Inflammatory macrophage treated with lipopolysaccharide for 1 hour (primary cell): ENCODE measurements around the gene VEPH1.

Experiments
- DNase-seq, 2 donors: peaks; one replicate each; pipeline ENCODE4 v3.0.0-alpha.2; 2020 to 2022

The VEPH1 gene

DNA sequence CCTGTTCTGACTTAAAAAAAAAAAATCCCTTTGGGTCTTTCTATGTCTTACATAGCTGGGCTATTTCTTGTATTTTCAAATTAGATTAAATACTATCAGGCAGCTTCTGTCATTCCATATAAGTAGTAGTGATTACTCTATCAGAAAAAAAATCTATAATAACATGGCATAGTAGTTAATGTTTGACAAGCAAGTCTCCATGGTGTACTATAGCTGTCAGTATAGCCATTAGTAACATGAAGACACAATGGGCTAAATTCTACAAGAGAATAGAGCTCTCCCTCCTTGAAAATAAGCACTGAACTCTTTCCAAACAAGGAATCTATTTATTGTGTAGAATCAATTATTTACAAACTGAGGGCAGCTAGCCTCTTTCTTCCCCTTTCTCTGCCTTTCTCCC, 19.4 kb upstream of the VEPH1 start:
- no peak for DNase-seq

DNA sequence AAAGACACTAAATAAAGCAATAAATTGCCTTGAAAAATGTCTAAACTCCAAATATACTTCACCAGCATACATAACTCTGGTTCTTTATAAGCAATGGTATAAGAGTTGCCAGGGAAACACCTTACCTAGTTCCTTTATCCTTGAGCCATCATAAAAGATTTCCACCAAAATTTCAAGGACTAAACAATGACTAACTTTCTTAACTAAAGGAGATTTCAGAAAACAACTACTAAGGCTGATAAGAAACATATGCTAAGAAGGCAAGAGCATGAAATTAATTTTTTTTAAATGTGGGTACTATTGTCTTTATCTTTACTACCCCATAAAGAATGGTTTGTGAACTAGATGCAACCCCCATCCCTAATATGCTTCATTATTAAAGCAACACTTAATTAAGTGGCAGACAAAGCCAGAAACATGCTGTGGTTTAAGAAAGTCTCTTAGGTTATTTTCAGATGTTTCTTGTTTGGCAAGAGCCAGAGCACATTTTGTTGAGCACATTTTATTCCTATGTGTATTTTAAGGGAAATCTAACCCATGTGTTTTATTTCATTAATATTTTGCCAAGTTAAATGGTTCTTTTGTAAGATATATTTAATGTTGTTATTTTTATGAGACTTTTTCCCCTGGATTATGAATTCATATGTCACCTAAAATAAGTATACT, 17.4 kb upstream of the VEPH1 start:
- no peak for DNase-seq

DNA sequence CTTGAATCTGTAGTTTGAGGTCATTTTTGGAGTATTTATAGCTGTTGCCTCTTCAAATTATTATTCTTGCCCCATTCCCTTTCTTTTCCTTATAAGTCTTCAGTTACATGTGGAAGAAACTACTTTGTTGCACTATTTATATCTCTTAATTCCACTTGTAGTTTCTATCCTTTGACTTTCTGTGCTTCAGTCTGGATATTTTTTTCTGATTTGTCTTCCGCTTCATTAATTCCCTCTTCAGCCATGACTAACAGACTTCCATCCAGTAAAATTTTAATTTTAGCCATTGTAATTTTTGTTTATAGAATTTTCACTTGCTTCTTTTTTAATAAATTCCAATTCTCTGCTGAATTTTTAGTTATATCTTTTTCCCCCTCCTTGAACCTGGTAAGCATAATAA, 15.7 kb upstream of the VEPH1 start:
- no peak for DNase-seq

DNA sequence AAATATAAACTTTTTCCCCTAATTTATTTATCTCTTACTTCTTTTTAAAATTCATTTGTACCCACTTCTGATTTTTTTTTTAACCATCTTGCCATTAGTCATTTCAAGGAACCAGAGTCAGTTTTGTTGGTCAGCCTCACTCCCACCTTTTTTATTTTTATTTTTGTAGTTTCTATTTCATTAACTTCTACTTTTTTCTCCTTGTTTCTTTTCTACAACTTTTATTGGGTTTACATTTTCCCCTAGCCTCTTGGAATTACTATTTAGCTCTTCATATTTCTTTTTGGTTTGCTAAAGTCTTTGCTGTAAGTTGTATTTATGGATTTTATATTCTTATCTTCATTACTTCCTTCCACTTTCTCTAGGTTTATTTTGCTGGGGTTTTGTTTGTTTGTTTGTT, 13.7 kb upstream of the VEPH1 start:
- DNase-seq = no peak

DNA sequence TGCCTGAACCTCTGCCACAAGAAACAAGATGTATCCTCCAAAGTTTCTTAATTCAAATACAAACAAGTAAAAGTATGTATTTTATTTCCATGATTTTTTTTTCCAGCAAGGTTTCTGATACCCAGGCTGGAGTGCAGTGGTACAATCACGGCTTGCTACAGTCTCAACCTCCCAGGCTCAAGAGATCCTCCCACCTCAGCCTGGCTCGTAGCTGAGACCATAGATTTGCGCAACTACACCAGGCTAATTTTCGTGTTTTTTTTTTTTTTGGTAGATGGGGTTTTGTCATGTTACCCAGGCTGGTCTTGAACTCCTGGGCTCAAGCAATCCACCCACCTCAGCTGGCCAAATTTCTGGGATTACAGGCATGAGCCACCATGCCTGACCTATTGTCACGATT, 12.2 kb upstream of the VEPH1 start:
- no peak for DNase-seq

DNA sequence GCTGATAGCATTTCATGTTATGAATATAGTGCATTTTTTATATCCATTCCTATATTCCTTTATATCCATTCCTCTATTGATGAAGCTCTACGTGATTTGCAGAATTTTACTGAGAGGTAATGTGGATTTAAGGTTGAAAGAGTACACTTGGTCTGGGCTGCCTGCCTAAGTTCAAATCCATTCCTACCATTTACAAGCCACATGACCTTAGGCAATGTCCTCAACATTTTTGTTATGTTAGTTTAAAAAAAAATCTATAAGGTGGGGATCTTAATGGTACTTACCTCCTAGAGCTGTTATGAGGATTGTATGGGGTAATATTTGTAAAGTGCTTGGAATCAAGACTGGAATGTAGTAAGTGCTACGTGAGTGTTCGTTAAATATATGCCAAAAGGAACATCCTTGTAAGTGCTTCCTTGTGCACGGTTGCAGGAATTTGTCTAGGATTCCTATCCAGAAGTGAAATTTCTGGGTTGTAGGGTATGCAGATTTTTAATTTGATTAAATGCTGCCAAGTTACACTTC, 11.2 kb upstream of the VEPH1 start:
- DNase-seq = no peak

DNA sequence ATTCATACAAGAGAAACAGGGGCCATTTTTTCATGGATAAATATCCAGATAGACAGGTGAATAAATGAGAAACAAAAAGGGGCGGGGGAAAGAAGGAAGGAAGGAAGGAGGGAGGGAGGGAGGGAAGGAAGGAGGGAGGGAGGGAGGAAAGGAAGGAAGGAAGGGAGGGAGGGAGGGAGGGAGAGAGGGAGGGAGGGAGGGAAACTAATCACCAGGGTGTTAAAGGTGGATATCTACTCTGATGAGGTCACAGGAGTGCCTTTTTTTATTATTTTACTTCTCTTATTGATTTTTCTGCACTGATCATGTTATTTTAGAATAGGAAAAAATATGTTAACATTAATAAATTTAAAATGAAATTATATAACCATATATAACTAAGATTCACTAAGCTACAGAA, 10.4 kb upstream of the VEPH1 start:
- DNase-seq = no peak

DNA sequence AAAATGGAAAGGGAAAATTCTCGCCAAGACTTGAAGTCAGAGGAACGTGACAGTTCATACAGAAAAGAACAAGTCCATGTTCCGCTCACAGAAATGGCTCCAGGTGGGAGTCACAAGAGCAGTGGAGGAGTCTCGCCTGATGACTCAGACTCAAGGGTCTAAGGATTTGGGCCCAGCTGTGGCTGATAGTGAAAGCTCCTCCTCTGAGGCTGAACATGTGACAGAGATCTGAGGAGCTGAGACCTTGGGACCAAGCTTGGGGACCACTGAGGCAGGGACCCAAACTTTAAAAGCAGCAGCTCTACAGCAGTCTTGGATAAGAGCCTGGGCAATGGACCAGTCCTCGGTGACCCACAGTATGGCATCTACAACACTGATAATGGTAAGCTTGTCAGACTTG, 9.3 kb upstream of the VEPH1 start:
- DNase-seq = no peak

DNA sequence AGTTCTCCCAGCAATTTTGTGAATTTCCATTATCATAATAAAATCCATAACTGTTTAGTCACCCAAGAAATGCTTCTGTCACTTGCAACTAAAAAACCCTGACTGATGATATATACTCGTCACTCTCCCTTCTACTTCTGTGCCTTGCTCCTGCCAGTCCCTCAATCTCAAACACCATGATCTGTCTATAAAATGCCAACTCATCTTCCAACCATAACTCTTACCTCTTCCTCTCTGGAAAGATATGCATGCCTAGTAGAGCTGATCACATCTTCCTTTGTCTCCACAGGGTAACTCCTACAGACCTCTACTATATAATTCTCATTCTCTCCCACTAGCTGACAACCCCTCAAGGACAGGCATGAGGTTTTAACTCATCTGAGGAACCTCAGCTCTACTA, 5.2 kb upstream of the VEPH1 start:
- no peak for DNase-seq

DNA sequence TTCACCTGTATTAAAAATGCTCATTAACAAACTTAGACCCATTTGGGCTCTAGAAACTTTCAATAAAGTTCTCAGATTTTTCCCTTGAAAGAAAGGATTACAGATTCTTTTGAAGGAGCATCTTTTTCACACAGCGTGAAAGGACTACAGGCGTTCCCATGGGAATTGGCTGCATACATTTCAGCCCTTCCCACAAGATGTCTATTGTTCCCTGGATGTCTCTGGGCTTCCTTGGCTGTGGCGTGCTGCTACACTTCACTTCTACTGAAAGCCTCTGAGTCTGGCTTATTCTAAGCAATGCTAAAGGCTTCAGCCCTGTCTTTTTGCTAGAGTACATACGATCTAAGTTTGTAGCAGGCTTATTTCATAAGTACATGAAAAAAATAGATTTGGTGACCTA, 1.4 kb downstream of the VEPH1 start:
- no peak for DNase-seq

DNA sequence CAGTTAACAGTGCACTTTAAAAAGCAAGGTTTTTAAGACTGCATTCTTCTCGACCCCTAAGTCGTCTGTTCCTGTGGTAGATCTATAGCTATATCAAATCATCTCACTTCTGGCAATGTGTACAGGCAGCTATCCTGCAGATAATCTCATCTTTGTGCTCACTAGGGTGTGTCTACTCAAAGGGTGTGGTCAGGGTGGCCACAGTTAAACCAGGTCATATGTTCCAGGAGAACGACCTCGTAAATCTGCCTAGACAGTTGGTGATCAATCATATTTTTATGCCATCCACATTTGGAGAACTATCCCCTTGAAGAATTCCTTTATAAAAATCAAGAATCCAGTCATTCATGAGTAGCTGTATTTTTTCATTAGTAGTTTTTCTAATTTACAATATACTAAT, 3.0 kb downstream of the VEPH1 start:
- DNase-seq = no peak

DNA sequence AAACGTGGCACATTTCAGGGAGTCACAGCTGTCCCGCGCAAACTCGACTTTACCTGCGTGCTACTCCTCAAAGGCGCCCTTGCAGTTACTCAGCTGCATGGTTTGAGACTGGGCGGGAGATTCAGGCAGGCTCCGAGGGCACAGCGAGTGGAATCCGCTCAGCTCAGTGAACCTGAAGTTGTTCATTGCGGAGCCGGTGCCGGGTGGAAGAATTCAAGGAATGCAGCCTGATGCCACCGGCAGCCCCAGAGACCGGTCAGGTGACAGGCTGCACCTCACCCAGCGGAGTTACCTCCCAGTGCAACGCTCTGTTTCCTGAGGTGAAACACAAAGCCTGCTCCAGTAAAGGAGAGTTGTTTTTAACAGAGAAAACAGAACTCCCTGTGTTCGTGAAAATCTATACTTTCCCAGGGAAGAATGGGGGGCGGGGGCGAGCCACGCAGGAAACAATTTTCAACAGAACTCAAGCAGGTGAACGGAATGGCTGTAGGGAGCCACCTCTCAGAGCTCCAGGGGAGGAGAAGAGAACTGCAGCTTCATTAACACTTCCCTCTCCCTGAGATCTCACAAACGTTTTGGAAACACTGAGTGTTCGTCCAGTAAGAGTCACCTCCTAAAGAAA, 3.8 kb downstream of the VEPH1 start:
- no peak for DNase-seq

DNA sequence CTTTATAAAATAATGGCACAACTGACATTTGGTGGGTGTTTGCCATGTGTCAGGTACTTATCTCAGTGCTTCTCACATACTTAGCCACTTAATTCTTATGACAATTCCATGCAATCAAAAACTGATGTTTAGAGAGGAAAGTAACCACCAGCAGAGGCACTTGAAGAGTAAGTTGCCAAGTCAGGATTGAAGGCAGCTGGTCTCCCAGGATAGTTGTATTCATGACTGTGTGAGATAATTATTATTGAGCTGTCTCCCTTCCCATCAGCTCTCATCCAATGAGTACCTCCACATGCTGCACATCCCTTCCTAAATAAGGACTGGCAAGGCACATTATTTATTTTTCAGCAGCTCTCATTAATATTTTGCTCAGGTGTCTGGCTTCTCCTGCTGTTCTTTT, 4.8 kb downstream of the VEPH1 start:
- DNase-seq = no peak

DNA sequence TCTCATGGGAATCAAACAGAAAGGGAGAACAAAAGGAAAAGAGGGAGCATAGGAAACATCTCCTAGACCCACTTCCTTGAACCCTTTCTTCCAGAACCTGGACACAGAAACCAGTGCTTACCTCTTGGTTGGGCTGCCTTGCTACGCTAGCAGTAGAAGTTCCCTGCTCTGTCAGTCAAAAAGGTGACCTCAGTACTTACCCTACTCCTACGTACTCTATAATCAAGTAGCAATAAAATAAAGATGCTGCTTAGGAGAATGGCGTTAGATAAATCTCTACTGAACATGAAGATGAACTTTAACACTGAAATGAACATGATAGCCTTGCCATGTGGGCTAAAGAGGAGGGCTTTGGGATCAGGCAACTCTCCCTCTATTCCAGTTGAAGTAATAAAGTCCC, 7.4 kb downstream of the VEPH1 start:
- no peak for DNase-seq

DNA sequence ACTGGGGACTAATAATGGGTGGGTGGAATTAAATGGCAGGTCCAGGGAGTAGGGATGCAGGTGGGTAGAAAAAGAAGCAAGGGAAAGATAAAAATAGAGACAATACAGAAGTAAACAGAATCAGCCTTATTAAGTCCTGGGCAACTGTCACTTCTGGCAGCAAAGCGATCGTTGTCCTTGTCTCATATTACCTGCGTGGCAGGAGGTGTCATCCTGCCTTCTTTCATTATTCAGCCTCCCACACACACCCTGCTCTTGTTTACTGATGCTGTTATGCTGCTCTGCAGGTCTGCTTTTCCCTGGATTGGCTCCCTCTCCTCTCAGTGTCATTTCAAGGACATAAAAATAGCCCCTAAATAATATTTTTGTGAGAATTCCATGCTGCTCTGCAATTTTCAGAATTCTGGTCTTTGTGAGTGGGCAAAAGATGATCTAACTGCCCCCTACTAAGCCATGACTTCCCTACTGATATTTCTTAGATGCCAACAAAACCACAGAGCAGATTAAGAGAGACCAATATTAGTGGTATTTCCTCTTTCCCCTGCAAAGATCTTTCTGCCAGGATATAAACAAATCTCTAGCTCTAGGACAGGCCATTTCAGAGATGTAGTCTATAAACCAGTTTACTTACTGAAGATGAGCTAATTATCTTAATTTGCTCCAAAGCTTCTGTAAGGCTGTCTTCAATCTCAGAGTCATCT, 8.5 kb downstream of the VEPH1 start:
- no peak for DNase-seq

DNA sequence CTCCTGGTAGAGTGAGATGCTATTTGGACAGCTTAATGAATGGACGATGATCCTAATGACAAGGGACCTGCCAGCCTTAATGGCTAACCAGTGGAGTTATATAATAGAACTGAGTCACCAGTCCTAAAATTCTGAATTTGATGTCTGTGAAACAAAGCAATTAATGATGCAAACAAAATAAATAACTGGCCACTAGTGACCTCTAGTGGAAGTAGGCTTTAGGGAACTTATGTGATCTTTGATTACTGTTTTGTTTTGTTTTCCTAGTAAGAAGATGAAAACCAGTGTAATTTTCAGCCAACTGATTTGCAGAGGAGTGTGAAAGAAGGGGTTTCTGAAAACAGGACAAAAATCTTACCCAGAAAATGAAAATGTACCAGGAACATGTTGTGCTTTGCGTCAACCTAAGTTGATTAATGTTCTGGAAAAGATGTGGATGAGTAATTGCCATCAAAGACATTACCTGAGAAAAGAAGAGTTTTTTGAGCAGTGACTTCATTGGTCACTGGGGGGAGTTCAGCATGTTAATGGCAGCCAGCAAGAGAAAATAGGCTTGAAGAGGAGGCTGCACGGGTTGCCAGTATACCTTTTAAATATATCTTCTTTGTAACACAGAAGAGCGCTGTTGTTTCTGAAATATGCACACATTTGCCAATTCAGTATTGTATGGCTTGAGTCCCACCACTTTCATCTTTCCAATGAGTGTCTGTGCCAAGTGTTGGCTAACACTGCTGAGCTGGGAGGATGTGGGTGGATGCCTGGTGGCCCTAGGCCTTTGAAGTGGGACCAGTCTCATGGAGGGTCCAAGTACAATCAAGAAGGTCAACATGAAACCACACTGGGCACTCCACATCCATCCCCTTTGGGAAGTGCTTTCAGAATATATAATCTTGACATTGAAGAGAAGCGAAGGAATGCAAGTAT, 9.3 kb downstream of the VEPH1 start:
- DNase-seq = peak; percentile 47 to 90

DNA sequence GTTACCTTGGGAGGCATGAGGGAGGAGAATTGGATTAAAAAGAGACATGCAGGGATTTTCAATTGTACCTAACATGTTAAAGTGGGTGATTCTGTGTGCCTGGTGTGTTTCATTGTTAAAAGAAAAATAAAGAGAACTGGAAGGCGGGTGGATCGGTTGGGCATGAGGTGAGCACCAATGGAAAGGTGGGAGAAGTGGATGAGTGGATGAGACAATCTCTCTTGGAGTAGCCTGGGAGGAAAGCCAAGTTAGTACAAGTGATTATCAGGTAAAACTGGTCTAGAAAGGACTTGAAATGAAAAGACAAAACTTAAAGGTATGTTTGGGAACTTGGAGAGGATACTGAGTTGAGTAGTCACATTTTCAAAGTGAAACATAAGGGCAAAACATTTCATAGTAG, 12.1 kb downstream of the VEPH1 start:
- DNase-seq = no peak

DNA sequence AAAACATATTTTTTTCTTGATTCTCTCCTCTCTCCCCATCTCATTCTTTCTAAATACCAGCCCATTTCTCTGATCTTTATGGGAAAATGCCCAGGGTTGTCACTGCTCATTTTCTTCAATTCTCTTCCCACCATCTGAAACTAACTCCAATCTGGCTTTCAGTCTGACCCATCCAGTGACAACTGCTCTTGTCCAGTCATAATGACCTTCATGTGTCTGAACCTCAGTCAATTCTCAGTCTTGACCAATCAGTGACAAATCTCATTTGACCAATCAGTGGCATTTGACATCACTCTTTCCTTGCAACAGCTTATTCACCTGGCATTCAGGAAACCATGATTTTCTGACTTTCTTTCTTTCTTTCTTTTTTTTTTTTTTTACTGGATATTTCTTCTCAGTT, 15.1 kb downstream of the VEPH1 start:
- DNase-seq = no peak

DNA sequence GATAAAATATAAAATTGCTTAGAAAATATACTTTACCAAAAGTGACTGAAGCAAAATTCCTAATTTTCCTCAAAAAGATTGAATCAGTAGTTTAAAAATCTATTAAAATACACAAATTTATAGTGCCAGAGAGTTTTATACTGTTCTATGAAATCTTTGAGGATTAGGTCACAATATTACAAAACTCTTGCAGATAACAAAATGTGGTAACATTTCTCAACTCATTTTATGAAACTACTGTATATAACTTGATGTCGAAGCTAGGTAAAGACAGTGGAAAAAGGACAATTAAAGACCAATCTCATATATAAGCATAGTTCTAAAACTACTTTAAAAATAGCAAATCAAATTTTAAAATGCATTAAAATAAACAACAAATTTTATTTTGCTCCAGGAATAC, 15.9 kb downstream of the VEPH1 start:
- peak in 1 of 2 donors; percentile 26 for DNase-seq

DNA sequence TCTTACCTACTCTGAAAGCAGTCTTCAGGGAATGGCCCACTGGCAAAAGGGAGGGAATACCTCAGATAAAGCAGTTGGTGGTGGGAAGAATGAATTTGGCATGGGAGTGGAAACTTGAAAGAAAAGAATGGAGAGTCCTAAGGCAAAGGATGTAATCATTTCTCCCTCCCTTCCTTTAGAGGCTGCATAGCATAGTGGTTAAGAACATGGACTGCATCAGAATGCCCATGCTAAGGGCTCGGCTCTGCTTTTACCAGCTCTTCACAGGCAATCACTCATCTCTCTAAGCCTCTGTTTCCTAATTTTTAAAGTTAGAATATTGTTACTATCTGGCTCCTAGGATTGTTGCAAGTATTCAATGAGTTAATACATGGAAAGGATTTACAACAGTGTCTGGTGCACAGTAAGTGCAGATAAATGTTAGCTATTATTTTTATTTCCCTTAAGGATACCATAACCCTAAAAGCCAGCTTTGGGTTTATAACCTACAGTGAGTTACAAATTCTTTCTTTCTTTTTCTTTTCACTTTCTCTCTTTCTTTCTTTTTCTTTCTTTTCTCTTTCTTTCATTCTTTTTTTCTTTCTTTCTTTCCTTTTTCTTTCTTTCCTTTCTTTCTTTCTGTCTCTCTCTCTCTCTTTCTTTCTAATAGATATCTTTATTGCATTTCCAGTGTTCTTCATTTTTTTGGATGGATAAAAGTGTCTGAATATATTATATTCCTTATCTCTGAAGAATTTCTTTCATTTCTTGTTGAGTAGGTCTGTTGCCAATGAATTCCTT, 23.6 kb downstream of the VEPH1 start:
- DNase-seq = no peak

DNA sequence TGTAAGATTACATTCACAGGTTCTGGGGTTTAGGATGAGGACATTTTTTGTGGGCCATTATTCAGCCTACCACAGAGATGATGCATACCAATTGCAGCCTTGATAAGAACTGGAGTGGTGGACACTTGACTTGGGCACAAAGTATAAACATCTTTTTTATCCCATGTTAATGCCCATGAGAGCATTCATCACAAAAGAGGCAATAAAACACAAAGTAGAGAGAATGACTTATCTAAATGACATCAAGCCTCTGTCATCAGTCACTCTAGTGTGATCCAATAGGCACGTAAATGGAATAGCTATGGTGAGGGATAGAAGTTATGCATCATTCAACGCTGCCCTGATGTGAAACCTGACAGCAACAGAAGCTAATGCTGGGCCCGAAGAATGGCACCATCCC, 25.8 kb downstream of the VEPH1 start:
- DNase-seq = no peak

DNA sequence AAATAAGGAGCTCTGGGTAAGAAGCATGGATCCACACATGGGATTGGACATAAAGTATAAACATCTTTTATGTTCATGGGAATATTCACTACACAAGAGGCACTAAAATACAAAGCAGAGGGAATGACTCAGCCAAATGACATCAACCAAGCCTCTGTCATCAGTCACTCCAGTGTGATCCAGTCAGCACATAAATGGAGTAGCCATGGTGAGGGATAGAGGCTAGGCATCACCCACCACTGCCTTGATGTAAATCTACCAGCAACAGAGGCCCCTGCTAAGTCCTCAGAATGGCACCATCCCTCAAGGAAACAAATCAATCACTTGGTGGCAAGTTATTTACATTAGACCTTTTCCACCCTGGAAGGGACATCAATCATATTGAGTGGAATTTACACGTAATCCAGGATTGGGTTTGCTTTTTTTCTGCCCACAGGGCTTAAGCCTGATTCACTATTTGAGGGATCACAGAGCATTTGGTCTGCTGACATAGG, 27.2 kb downstream of the VEPH1 start:
- DNase-seq = no peak
